Natural killer cell (primary cell): ENCODE measurements around the gene MALRD1. TPM values are rescaled to one million over a fixed set of nuclear protein-coding genes. Genes with fewer than 3 reads are reported as not detected.

Experiments
- ATAC-seq, 3 donors: fragments of 150-1000 bp in 2 of 3; fragments of 200-7000 bp in 1 of 3; cut with Tn5 transposase; 1 replicate in 1 of 3; 2 replicates in 2 of 3; pipeline ENCODE4 v1.10.0; 2021; ENCODE audit warnings: mild to moderate bottlenecking in 2 of 3, moderate library complexity in 2 of 3
- DNase-seq, 2 donors: peaks; one replicate each; pipeline versions ENCODE4 v3.0.0 to v3.0.0-alpha.2; 2013 to 2021; ENCODE audit warnings: mixed read lengths in 1 of 2
- H3K27ac ChIP-seq: one replicate; pipeline ENCODE4 v1.5.1; 2013; ENCODE audit warnings: mild to moderate bottlenecking, low read length
- H3K27me3 ChIP-seq: one replicate; pipeline ENCODE4 v1.6.1; 2013; ENCODE audit warnings: low read length; ENCODE audit not compliant: control insufficient read depth, insufficient read depth
- H3K36me3 ChIP-seq: one replicate; pipeline ENCODE4 v1.6.1; 2013; ENCODE audit warnings: low read length; ENCODE audit not compliant: control insufficient read depth, insufficient read depth
- H3K4me1 ChIP-seq: one replicate; pipeline ENCODE4 v1.6.1; 2013; ENCODE audit warnings: low read length; ENCODE audit not compliant: control insufficient read depth, insufficient read depth
- H3K4me3 ChIP-seq: one replicate; pipeline ENCODE4 v1.5.1; 2013; ENCODE audit warnings: low read length
- H3K9me3 ChIP-seq: one replicate; pipeline ENCODE4 v1.6.1; 2013; ENCODE audit warnings: low read length; ENCODE audit not compliant: control insufficient read depth, insufficient read depth
- H3K27ac Mint-ChIP-seq, 2 donors: one replicate each; pipeline ENCODE4 v1.8.0; 2022; ENCODE audit warnings: mild to moderate bottlenecking in 2 of 2, mixed read lengths in 2 of 2, moderate library complexity in 1 of 2
- H3K27me3 Mint-ChIP-seq, 2 donors: one replicate each; pipeline ENCODE4 v1.8.0; 2022; ENCODE audit warnings: low read depth in 2 of 2, mixed read lengths in 2 of 2
- H3K36me3 Mint-ChIP-seq: one replicate; pipeline ENCODE4 v1.8.0; 2022; ENCODE audit warnings: mixed read lengths
- H3K4me1 Mint-ChIP-seq, 2 donors: one replicate each; pipeline ENCODE4 v1.8.0; 2022; ENCODE audit warnings: mixed read lengths in 2 of 2
- H3K4me3 Mint-ChIP-seq: one replicate; pipeline ENCODE4 v1.8.0; 2022; ENCODE audit warnings: mild to moderate bottlenecking, moderate library complexity, mixed read lengths
- H3K9me3 Mint-ChIP-seq, 2 donors: one replicate each; pipeline ENCODE4 v1.8.0; 2022; ENCODE audit warnings: mixed read lengths in 2 of 2
- CTCF ChIP-seq: fragments of 200-600 bp; IDR thresholded peaks from one replicate; pipeline ENCODE4 v1.8.0; 2022; ENCODE audit warnings: antibody characterized with exemption
- WGBS: methylation state at CpG from one replicate; pipeline ENCODE4 v1.1.7; 2013; ENCODE audit warnings: missing lambda C conversion rate; ENCODE audit not compliant: insufficient coverage; 5-methylcytosine and 5-hydroxymethylcytosine counted together
- intact Hi-C: fragments of 100-400 bp; cut with micrococcal nuclease; formaldehyde crosslinking; loops from one replicate; pipeline ENCODE4 v1.14.2; 2022
- total RNA-seq, 4 donors: library from RNA; stranded (reverse); fragments of 120-200 nt in 1 of 4; gene quantifications; one replicate each; pipeline versions ENCODE4 v1.2.3 to v1.2.4, GENCODE V29; 2013 to 2022

The MALRD1 gene
- total RNA-seq, 3 donors from 2014 or later (not counting 1 experiment from before 2014, with no cell fraction given), result not detected

DNA sequence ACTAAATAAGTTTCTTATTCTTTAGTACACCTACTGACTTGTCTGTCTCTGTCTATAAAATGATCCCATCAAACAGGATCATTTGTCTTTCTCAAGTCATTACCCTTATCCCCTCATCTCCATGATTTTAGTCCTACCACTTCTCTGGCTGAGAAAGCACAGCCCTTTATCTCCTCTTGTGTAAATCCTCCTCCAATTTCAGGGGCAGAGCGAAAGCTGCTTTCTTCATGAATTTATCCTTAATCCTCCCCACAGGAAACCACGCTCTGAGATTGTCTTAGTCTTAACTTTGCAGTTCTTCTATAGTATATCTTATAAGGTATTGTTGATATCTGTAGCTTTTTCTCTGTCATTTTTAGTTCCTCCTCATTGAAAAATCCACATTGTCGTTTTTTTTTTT lies 528.0 kb downstream of the MALRD1 start:
- 83% methylated on average over 1 of the region's 3 CpGs for WGBS
- no peak overlapping the region for H3K4me3 Mint-ChIP-seq
- no peak for TF ChIP-seq CTCF
- no peaks in the 10 kb centered on the region for H3K27me3 Mint-ChIP-seq
- Histone ChIP-seq H3K4me3 (no peak overlapping the region), H3K27ac (no peak overlapping the region), H3K9me3 (no peaks in the 10 kb centered on the region), H3K36me3 (no peaks in the 10 kb centered on the region), H3K27me3 (no peaks in the 10 kb centered on the region), H3K4me1 (no peaks in the 10 kb centered on the region)
- no peak for ATAC-seq
- no peak for DNase-seq
- H3K27ac Mint-ChIP-seq, result no peak overlapping the region
- H3K4me1 Mint-ChIP-seq, result no peaks in the 10 kb centered on the region
- intact Hi-C loops, result no loop called here
- peaks cover 0 to 6% of the 10 kb centered on the region in 2 donors for H3K9me3 Mint-ChIP-seq
- no peaks in the 10 kb centered on the region for H3K36me3 Mint-ChIP-seq

DNA sequence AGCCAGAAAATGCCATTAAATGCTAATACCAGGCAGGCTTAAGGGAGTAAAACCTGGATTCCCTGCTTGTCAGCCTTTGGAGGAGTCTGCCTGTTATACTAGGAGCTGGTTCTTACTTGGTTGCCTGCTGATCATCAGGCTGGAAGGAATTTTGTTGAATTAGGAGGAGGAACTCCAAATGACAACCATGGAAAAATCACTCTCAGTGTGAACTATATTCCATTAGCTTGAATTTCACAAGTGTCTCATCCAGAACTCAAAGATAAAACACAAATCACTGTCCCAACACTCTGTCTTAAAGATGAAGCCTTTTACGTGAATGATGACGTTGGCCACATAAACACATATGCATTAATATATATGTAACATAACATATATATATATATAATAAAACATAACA lies 528.8 kb downstream of the MALRD1 start:
- no peaks in the 10 kb centered on the region for H3K27me3 ChIP-seq
- H3K4me1 ChIP-seq, result no peaks in the 10 kb centered on the region
- TF ChIP-seq CTCF, result no peak
- Mint-ChIP-seq H3K4me3 (no peak overlapping the region), H3K9me3 (peaks cover 0 to 3% of the 10 kb centered on the region in 2 donors), H3K36me3 (no peaks in the 10 kb centered on the region), H3K27ac (no peak overlapping the region), H3K4me1 (no peaks in the 10 kb centered on the region), H3K27me3 (no peaks in the 10 kb centered on the region)
- intact Hi-C loops, result no loop called here
- no peaks in the 10 kb centered on the region for H3K36me3 ChIP-seq
- no peak for ATAC-seq
- no peaks in the 10 kb centered on the region for H3K9me3 ChIP-seq
- WGBS, result no CpG with 5 or more reads among the region's 2 CpGs
- DNase-seq, result no peak
- no peak overlapping the region for H3K27ac ChIP-seq
- H3K4me3 ChIP-seq, result no peak overlapping the region

GRCh38 chr10:19577807-19578206 lies 529.2 kb downstream of the MALRD1 start:
- no peak for ATAC-seq
- Histone ChIP-seq H3K4me3 (no peak overlapping the region), H3K4me1 (no peaks in the 10 kb centered on the region), H3K36me3 (no peaks in the 10 kb centered on the region), H3K9me3 (no peaks in the 10 kb centered on the region), H3K27ac (no peak overlapping the region), H3K27me3 (no peaks in the 10 kb centered on the region)
- Mint-ChIP-seq H3K36me3 (no peaks in the 10 kb centered on the region), H3K9me3 (peaks cover 0 to 3% of the 10 kb centered on the region in 2 donors), H3K27ac (no peak overlapping the region), H3K27me3 (no peaks in the 10 kb centered on the region), H3K4me1 (no peaks in the 10 kb centered on the region), H3K4me3 (no peak overlapping the region)
- no peak for DNase-seq
- TF ChIP-seq CTCF, result no peak
- intact Hi-C loops, result no loop called here
- no CpG with 5 or more reads among the region's 1 CpG for WGBS

- H3K4me1 ChIP-seq, result no peaks in the 10 kb centered on the region
- no peak for TF ChIP-seq CTCF
- Mint-ChIP-seq H3K9me3 (peaks cover 0 to 3% of the 10 kb centered on the region in 2 donors), H3K27ac (no peak overlapping the region), H3K27me3 (no peaks in the 10 kb centered on the region), H3K4me3 (no peak overlapping the region), H3K4me1 (no peaks in the 10 kb centered on the region), H3K36me3 (no peaks in the 10 kb centered on the region)
- H3K27me3 ChIP-seq, result no peaks in the 10 kb centered on the region
- DNase-seq, result no peak
- intact Hi-C loops, result no loop called here
- no peak overlapping the region for H3K4me3 ChIP-seq
- no peaks in the 10 kb centered on the region for H3K9me3 ChIP-seq
- WGBS, result 100% methylated on average over 1 of the region's 6 CpGs
- no peak overlapping the region for H3K27ac ChIP-seq
- ATAC-seq, result no peak
- no peaks in the 10 kb centered on the region for H3K36me3 ChIP-seq
Measured at GRCh38 chr10:19578571-19578970, 530.0 kb downstream of the MALRD1 start.
